CD14-positive monocyte (primary cell): Measurements from ENCODE around the gene ADAD1. TPM values are rescaled to one million over a fixed set of nuclear protein-coding genes. Genes with fewer than 3 reads are reported as not detected.

Experiments
- DNase-seq, 3 donors: peaks; one replicate each; pipeline ENCODE4 v3.0.0-alpha.2; 2011 to 2022
- H2AFZ ChIP-seq: 2 replicates; pipeline ENCODE4 v1.6.0; 2012; ENCODE audit warnings: mild to moderate bottlenecking, low read depth, low read length, inconsistent platforms; ENCODE audit not compliant: insufficient read depth, poor library complexity, severe bottlenecking
- H3K27ac ChIP-seq, 2 donors: 1 replicate in 1 of 2; 2 replicates in 1 of 2; pipeline ENCODE4 v1.5.1; 2012 to 2013; ENCODE audit warnings: low read length in 2 of 2, control low read depth in 1 of 2, inconsistent platforms in 1 of 2, low read depth in 1 of 2, mild to moderate bottlenecking in 1 of 2
- H3K27me3 ChIP-seq, 2 donors: one replicate each; pipeline versions ENCODE4 v1.6.0 to v1.6.1; 2011 to 2013; ENCODE audit warnings: low read length in 2 of 2; ENCODE audit not compliant: control insufficient read depth in 2 of 2, insufficient read depth in 2 of 2
- H3K36me3 ChIP-seq, 2 donors: replicated peaks in 1 of 2; 1 replicate in 1 of 2; 2 replicates in 1 of 2; pipeline versions ENCODE4 v1.5.1 to v1.6.1; 2012 to 2013; ENCODE audit warnings: low read length in 2 of 2, control low read depth in 1 of 2, inconsistent platforms in 1 of 2, mild to moderate bottlenecking in 1 of 2; ENCODE audit not compliant: insufficient read depth in 2 of 2, control insufficient read depth in 1 of 2
- H3K4me1 ChIP-seq, 2 donors: 1 replicate in 1 of 2; 2 replicates in 1 of 2; pipeline versions ENCODE4 v1.5.1 to v1.6.1; 2012 to 2013; ENCODE audit warnings: low read length in 2 of 2, control low read depth in 1 of 2, inconsistent platforms in 1 of 2, mild to moderate bottlenecking in 1 of 2, moderate library complexity in 1 of 2; ENCODE audit not compliant: insufficient read depth in 2 of 2, control insufficient read depth in 1 of 2
- H3K4me2 ChIP-seq: replicated peaks from 2 replicates; pipeline ENCODE3; 2012; ENCODE audit warnings: low read length, moderate library complexity, mild to moderate bottlenecking; ENCODE audit not compliant: poor library complexity, severe bottlenecking; ENCODE audit errors: extremely low read depth
- H3K4me3 ChIP-seq, 3 experiments: fragments of 200-600 bp in 1 of 3; sonication (generic) in 1 of 3; replicated peaks in 1 of 3; 1 replicate in 2 of 3; 2 replicates in 1 of 3; pipeline ENCODE4 v1.5.1; 2011 to 2013; ENCODE audit warnings: low read length in 3 of 3, mild to moderate bottlenecking in 3 of 3, control low read depth in 2 of 3, low read depth in 2 of 3, inconsistent platforms in 1 of 3, moderate library complexity in 1 of 3
- H3K79me2 ChIP-seq: 2 replicates; pipeline ENCODE4 v1.6.0; 2012; ENCODE audit warnings: mild to moderate bottlenecking, control low read depth, inconsistent platforms, low read length, moderate library complexity; ENCODE audit not compliant: insufficient read depth
- H3K9ac ChIP-seq: 2 replicates; pipeline ENCODE4 v1.6.0; 2017; ENCODE audit warnings: low read length, mild to moderate bottlenecking; ENCODE audit not compliant: insufficient read depth, poor library complexity, severe bottlenecking
- H3K9me3 ChIP-seq, 2 donors: replicated peaks in 1 of 2; 1 replicate in 1 of 2; 2 replicates in 1 of 2; pipeline versions ENCODE4 v1.5.1 to v1.6.1; 2012 to 2013; ENCODE audit warnings: low read length in 2 of 2, control low read depth in 1 of 2; ENCODE audit not compliant: control insufficient read depth in 1 of 2, insufficient read depth in 1 of 2
- H4K20me1 ChIP-seq: 2 replicates; pipeline ENCODE4 v1.6.0; 2012; ENCODE audit warnings: mild to moderate bottlenecking, low read length, control low read depth, moderate library complexity; ENCODE audit not compliant: insufficient read depth
- H3K27ac Mint-ChIP-seq, 7 donors: one replicate each; pipeline ENCODE4 v1.8.0; 2020; ENCODE audit warnings: mild to moderate bottlenecking in 7 of 7, mixed read lengths in 7 of 7, moderate library complexity in 6 of 7, inconsistent platforms in 2 of 7
- H3K27me3 Mint-ChIP-seq, 3 donors: one replicate each; pipeline ENCODE4 v1.8.0; 2021 to 2022; ENCODE audit warnings: low read depth in 3 of 3, mild to moderate bottlenecking in 3 of 3, mixed read lengths in 3 of 3, moderate library complexity in 3 of 3, inconsistent platforms in 1 of 3
- H3K36me3 Mint-ChIP-seq, 2 donors: one replicate each; pipeline ENCODE4 v1.8.0; 2020; ENCODE audit warnings: mixed read lengths in 2 of 2, inconsistent platforms in 1 of 2, mild to moderate bottlenecking in 1 of 2
- H3K4me1 Mint-ChIP-seq: one replicate; pipeline ENCODE4 v1.8.0; 2020; ENCODE audit warnings: mild to moderate bottlenecking, mixed read lengths
- H3K4me3 Mint-ChIP-seq, 2 donors: one replicate each; pipeline ENCODE4 v1.8.0; 2020; ENCODE audit warnings: mild to moderate bottlenecking in 2 of 2, mixed read lengths in 2 of 2, moderate library complexity in 1 of 2
- H3K9me3 Mint-ChIP-seq, 7 donors: one replicate each; pipeline ENCODE4 v1.8.0; 2020 to 2022; ENCODE audit warnings: mixed read lengths in 7 of 7, mild to moderate bottlenecking in 6 of 7, moderate library complexity in 6 of 7, inconsistent platforms in 2 of 7
- CTCF ChIP-seq: fragments of 200-600 bp; IDR thresholded peaks from one replicate; pipeline ENCODE4 v1.8.0; 2022; ENCODE audit warnings: antibody characterized with exemption, mild to moderate bottlenecking
- WGBS: methylation state at CpG from one replicate; pipeline ENCODE4 v1.1.5; 2013; ENCODE audit warnings: missing lambda C conversion rate; ENCODE audit not compliant: insufficient coverage; 5-methylcytosine and 5-hydroxymethylcytosine counted together
- intact Hi-C, 2 donors: fragments of 100-400 bp; cut with micrococcal nuclease; formaldehyde crosslinking; loops; one replicate each; pipeline versions ENCODE4 v1.15.0 to v1.15.1; 2023
- polyA plus RNA-seq, 3 donors: library from polyadenylated mRNA; depleted of rRNA in 1 of 3; unstranded in 2 of 3; stranded (reverse) in 1 of 3; fragments of 300-500 nt in 2 of 3; fragments of >200 nt in 1 of 3; fragmentation: Illumina TruSeq in 2 of 3; gene quantifications; 1 replicate in 2 of 3; 2 replicates in 1 of 3; pipeline ENCODE4 v1.2.3, GENCODE V29; 2012 to 2021

ADAD1 gene
- polyA plus RNA-seq, 3 donors = not detected

- Histone ChIP-seq H3K4me3 (no peak overlapping the region), H2AFZ (no peak overlapping the region), H3K9ac (no peak overlapping the region), H3K36me3 (no peaks in the 10 kb centered on the region), H3K4me1 (no peaks in the 10 kb centered on the region), H3K27ac (no peak overlapping the region), H4K20me1 (no peaks in the 10 kb centered on the region), H3K4me2 (no peak overlapping the region), H3K27me3 (no peaks in the 10 kb centered on the region), H3K79me2 (no peaks in the 10 kb centered on the region), H3K9me3 (peaks cover 11 to 17% of the 10 kb centered on the region in 2 donors)
- H3K27me3 Mint-ChIP-seq = peaks cover 0 to 1% (median 1%) of the 10 kb centered on the region in 3 donors
- DNase-seq = no peak
- no peaks in the 10 kb centered on the region for H3K4me1 Mint-ChIP-seq
- intact Hi-C loops = no loop called here
- no peak overlapping the region for H3K4me3 Mint-ChIP-seq
- no CpG with 5 or more reads among the region's 1 CpG for WGBS
- H3K27ac Mint-ChIP-seq = no peak overlapping the region
- TF ChIP-seq CTCF = no peak
- peaks cover 6 to 18% (median 11%) of the 10 kb centered on the region in 7 donors for H3K9me3 Mint-ChIP-seq
- H3K36me3 Mint-ChIP-seq = no peaks in the 10 kb centered on the region
These were observed 1.5 kb upstream of the ADAD1 start for GRCh38 chr4:122377352-122377751.

- no peak overlapping the region for H3K9ac ChIP-seq
- Mint-ChIP-seq H3K27me3 (peaks cover 0 to 1% (median 1%) of the 10 kb centered on the region in 3 donors), H3K36me3 (no peaks in the 10 kb centered on the region), H3K4me3 (no peak overlapping the region), H3K4me1 (no peaks in the 10 kb centered on the region), H3K9me3 (peaks cover 6 to 18% (median 10%) of the 10 kb centered on the region in 7 donors), H3K27ac (no peak overlapping the region)
- H2AFZ ChIP-seq = no peak overlapping the region
- DNase-seq = no peak
- H3K4me3 ChIP-seq = no peak overlapping the region
- no peaks in the 10 kb centered on the region for H3K27me3 ChIP-seq
- no peak overlapping the region for H3K4me2 ChIP-seq
- TF ChIP-seq CTCF = no peak
- no peaks in the 10 kb centered on the region for H3K4me1 ChIP-seq
- no peaks in the 10 kb centered on the region for H3K79me2 ChIP-seq
- no peaks in the 10 kb centered on the region for H4K20me1 ChIP-seq
- H3K36me3 ChIP-seq = no peaks in the 10 kb centered on the region
- no peak overlapping the region for H3K27ac ChIP-seq
- intact Hi-C loops = no loop called here
- H3K9me3 ChIP-seq = peaks cover 11 to 17% of the 10 kb centered on the region in 2 donors
- WGBS = 94% methylated on average over 37 of the region's 44 CpGs
These were observed 428 bp downstream of the ADAD1 start for GRCh38 chr4:122379239-122379638.
